A673 (cell line): ENCODE results near the gene ZNF573. TPM values are rescaled to one million over a fixed set of nuclear protein-coding genes. Genes with fewer than 3 reads are reported as not detected.

Experiments used
- BruUV-seq: library from RNA; stranded (reverse); fragments of 400-500 nt; replicated peaks from 2 replicates; lab custom pipeline; 2021; lab: Mats Ljungman, UMichigan
- CTCF ChIA-PET: fragments of 300-600 bp; sonication (Branson Sonifier 250); formaldehyde crosslinking; loops from one replicate; lab custom pipeline; 2022; ENCODE audit warnings: antibody characterized with exemption; lab: Charles Lee
- POLR2A ChIA-PET: fragments of 300-600 bp; sonication (Branson Sonifier 250); formaldehyde crosslinking; loops from one replicate; lab custom pipeline; 2022; ENCODE audit warnings: antibody characterized with exemption; ENCODE audit not compliant: low non-redundant PET; lab: Charles Lee
- DNase-seq: peaks from one replicate; pipeline ENCODE4 v3.0.0-alpha.2; 2015; ENCODE audit warnings: low spot score
- H3K27ac ChIP-seq: fragments of 200-600 bp; sonication (generic); 2 replicates; pipeline ENCODE4 v1.5.1; 2016; ENCODE audit warnings: mixed run types, low read depth, mild to moderate bottlenecking, mixed read lengths, antibody characterized with exemption, low read length; ENCODE audit not compliant: poor library complexity, severe bottlenecking
- H3K27me3 ChIP-seq: fragments of 200-600 bp; sonication (generic); replicated peaks from 2 replicates; pipeline ENCODE4 v1.6.1; 2017; ENCODE audit warnings: mixed run types, low read depth, mild to moderate bottlenecking, mixed read lengths, antibody characterized with exemption, low read length; ENCODE audit not compliant: insufficient read depth, poor library complexity
- H3K36me3 ChIP-seq: fragments of 200-600 bp; sonication (generic); 2 replicates; pipeline ENCODE4 v1.6.1; 2016; ENCODE audit warnings: mixed run types, mild to moderate bottlenecking, mixed read lengths, antibody characterized with exemption, low read length; ENCODE audit not compliant: insufficient read depth, poor library complexity, severe bottlenecking
- H3K4me1 ChIP-seq: fragments of 200-600 bp; sonication (generic); 2 replicates; pipeline ENCODE4 v1.6.1; 2017; ENCODE audit warnings: mixed run types, mild to moderate bottlenecking, mixed read lengths, antibody characterized with exemption, low read length; ENCODE audit not compliant: insufficient read depth, poor library complexity, severe bottlenecking
- H3K4me3 ChIP-seq: fragments of 200-600 bp; sonication (generic); 2 replicates; pipeline ENCODE4 v1.5.1; 2016; ENCODE audit warnings: low read depth, mixed run types, mild to moderate bottlenecking, mixed read lengths, low read length; ENCODE audit not compliant: poor library complexity, severe bottlenecking
- H3K9me3 ChIP-seq: fragments of 200-600 bp; sonication (generic); 2 replicates; pipeline ENCODE4 v1.6.1; 2016; ENCODE audit warnings: mixed run types, low read depth, mild to moderate bottlenecking, mixed read lengths, antibody characterized with exemption, low read length; ENCODE audit not compliant: poor library complexity, severe bottlenecking
- EZH2 ChIP-seq: fragments of 200-600 bp; sonication (generic); IDR thresholded peaks from 2 replicates; pipeline ENCODE4 v1.6.1; 2017; ENCODE audit warnings: borderline replicate concordance, low read depth, mild to moderate bottlenecking, mixed read lengths, antibody characterized with exemption, low read length; ENCODE audit not compliant: poor library complexity, severe bottlenecking
- intact Hi-C: fragments of 100-400 bp; cut with micrococcal nuclease; formaldehyde crosslinking; loops from one replicate; pipeline ENCODE4 v1.10.0; 2022; ENCODE audit not compliant: unreplicated experiment
- total RNA-seq: library from RNA; stranded (reverse); gene quantifications from 2 replicates; pipeline ENCODE4 v1.2.3, GENCODE V29; 2021
- TF ChIP-seq, protein P1 (sequence below): fragments of 300-800, 200-600 bp; sonication (generic); conservative IDR thresholded peaks from 2 replicates; pipeline ENCODE4 v1.5.1; 2017; ENCODE audit warnings: low read depth, mild to moderate bottlenecking, antibody characterized with exemption, low read length, moderate library complexity, mixed read lengths

The ZNF573 gene
- total RNA-seq, 1 experiment from 2014 or later: 8.7 TPM

DNA sequence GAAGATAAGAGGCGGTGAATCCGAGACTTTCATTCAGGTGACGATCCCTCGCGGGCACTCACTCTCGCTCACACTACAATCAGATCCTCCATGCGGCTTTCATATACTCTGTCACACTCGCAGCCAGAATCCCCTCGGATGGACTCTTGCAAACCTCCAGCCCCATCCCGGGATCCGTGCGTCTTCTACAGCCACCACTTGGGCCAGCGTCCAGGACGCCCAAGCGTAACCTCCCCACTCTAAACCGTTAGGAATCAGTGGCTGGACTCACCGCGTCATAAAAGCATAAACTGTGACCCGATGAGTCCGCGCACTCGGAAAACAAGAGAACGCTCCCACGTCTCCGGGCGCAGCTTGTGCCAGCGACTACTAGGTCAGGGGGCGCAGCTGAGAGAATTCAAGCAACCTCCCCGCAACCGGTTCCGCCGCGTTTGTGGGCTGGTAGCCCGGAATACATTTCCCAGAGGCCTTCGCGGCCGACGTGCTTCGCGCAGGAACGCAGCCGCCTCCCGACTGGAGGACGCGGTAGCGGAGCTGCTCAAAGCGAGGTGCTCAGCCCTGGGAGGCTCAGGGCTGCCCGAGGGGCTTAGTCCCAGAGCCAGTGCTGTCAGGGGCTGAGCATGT is 87.4 kb downstream of the ZNF573 start:
- intact Hi-C loops: no loop called here
- H3K27ac ChIP-seq: peak overlapping the region; percentile 39
- peak; percentile 83 for DNase-seq
- no peaks in the 10 kb centered on the region for H3K36me3 ChIP-seq
- ChIA-PET CTCF (no interaction called here), POLR2A (no interaction called here)
- TF ChIP-seq, protein P1, sequence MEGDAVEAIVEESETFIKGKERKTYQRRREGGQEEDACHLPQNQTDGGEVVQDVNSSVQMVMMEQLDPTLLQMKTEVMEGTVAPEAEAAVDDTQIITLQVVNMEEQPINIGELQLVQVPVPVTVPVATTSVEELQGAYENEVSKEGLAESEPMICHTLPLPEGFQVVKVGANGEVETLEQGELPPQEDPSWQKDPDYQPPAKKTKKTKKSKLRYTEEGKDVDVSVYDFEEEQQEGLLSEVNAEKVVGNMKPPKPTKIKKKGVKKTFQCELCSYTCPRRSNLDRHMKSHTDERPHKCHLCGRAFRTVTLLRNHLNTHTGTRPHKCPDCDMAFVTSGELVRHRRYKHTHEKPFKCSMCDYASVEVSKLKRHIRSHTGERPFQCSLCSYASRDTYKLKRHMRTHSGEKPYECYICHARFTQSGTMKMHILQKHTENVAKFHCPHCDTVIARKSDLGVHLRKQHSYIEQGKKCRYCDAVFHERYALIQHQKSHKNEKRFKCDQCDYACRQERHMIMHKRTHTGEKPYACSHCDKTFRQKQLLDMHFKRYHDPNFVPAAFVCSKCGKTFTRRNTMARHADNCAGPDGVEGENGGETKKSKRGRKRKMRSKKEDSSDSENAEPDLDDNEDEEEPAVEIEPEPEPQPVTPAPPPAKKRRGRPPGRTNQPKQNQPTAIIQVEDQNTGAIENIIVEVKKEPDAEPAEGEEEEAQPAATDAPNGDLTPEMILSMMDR: no peak
- TF ChIP-seq EZH2: no peak
- BruUV-seq: no TSS peak
- H3K9me3 ChIP-seq: peaks cover 23% of the 10 kb centered on the region
- no peaks in the 10 kb centered on the region for H3K4me1 ChIP-seq
- H3K4me3 ChIP-seq: peak overlapping the region; percentile 50
- no peaks in the 10 kb centered on the region for H3K27me3 ChIP-seq

Other genes starting within 250 kb of the ZNF573 start
- gene ZNF571, start 184.8 kb downstream of the ZNF573 start, total RNA-seq: 2.6 and 3.9 TPM in 2 replicates
- gene ZNF540, start 184.7 kb downstream of the ZNF573 start, total RNA-seq: 0.24 and 0.59 TPM in 2 replicates
- gene ZFP30, start 124.1 kb downstream of the ZNF573 start, total RNA-seq: 15.2 and 17.5 TPM in 2 replicates
- gene ZNF607, start 59.8 kb downstream of the ZNF573 start, total RNA-seq: 11.1 and 12.1 TPM in 2 replicates
- not detected in 2 replicates for gene WDR87, start 127.0 kb upstream of the ZNF573 start, total RNA-seq
- gene SIPA1L3, start 127.6 kb upstream of the ZNF573 start, total RNA-seq: 17.5 and 19.9 TPM in 2 replicates